ENCODE measurements around the gene NPHP4. TPM values are rescaled to one million over a fixed set of nuclear protein-coding genes. Genes with fewer than 3 reads are reported as not detected.

NPHP4 gene
- 23.9 TPM for total RNA-seq

DNA sequence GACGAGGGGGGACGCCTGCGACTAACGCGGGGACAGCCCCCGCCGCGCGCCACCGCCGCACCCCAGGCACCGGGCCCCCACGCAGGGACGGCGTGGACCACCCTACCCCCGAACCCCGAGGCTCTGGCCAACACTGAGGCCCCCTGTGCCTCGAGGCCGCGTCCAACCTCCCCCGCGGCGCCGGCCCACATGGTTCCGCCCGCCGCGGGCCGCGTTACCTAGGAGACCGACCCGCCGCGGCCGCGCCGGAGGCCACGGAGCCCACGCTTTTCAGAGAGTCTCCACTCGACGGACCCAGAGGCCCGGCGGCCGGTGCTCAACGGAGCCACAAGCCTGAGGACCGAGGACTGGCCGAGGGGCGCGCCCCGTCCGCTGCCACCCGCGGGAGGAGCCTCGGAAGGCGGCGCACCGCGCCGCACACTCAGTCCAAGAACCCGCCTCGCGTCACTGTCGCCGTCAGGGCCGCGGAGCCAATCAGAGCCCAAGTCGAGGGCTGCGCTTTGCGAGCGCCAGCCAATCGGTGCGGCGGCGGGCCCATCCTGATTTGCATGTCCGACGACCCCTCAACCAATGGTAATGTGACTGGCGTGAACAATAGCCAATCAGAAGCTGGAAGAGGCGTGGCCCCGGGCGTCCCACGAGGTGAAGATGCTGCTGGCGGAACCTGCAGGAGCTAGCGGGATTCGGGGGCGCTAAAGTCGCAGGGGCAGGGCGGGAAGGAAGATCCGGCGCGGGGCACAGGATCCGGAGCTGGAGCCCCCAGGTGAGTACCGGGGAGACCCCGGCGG lies at the start of gene NPHP4:
TSS of gene NPHP4 (minus strand) at position 400 of the 788 bp plus-strand sequence. CDS start 6,136 bp downstream, outside the sequence.

Other genes with a start within 250 kb of the NPHP4 start
- gene KCNAB2, start 53.5 kb upstream of the NPHP4 start, total RNA-seq, result 17.3 TPM
- gene CHD5, start 187.9 kb upstream of the NPHP4 start, total RNA-seq, result 10.1 TPM
- gene RPL22, start 207.2 kb upstream of the NPHP4 start, total RNA-seq, result 252 TPM
- 64.0 TPM for gene RNF207, start 213.7 kb upstream of the NPHP4 start, total RNA-seq
- gene ICMT, start 243.5 kb upstream of the NPHP4 start, total RNA-seq, result 46.5 TPM